SK-N-MC (cell line): ENCODE results near the gene ZMYM2.

ENCODE experiments used
- EZH2 ChIP-seq: fragments of 200-600 bp; sonication (generic); IDR thresholded peaks from one replicate; pipeline ENCODE4 v1.6.1; 2017; ENCODE audit warnings: antibody characterized with exemption
- POLR2AphosphoS5 ChIP-seq: IDR thresholded peaks from 2 replicates; pipeline ENCODE4 v1.6.1; 2012; ENCODE audit warnings: mild to moderate bottlenecking, low read depth, low read length, borderline replicate concordance

DNA sequence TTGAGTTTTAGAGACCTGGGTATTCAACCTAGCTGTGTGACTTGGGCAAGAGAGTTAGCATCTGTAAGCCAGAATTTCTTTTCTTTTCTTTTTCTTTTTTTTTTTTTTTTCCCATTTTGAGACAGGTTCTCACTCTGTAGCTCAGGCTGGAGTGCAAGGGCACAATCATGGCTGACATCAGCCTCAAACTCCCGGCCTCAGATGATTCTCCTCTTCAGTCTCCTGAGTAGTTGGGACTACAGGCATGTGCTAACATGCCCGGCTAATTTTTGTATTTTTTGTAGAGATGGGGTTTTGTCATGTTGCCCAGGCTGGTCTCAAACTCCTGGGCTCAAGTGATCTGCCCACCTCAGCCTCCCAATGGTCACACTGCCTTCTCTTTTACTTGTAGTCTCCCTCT, 33.0 kb downstream of the ZMYM2 start:
- TF ChIP-seq POLR2AphosphoS5, result no peak
- TF ChIP-seq EZH2, result no peak
